Colonic mucosa (tissue), 4 donors: ENCODE results near the gene MAD1L1. TPM values are rescaled to one million over a fixed set of nuclear protein-coding genes. Genes with fewer than 3 reads are reported as not detected.

ENCODE experiments used
- DNase-seq: peaks from one replicate; pipeline ENCODE4 v3.0.0-alpha.2; 2020
- H3K27ac ChIP-seq: fragments of 200-600 bp; one replicate; pipeline ENCODE4 v1.8.0; 2021
- H3K27me3 ChIP-seq: fragments of 200-600 bp; one replicate; pipeline ENCODE4 v1.8.0; 2021
- H3K36me3 ChIP-seq: fragments of 200-600 bp; one replicate; pipeline ENCODE4 v1.8.0; 2021
- H3K4me1 ChIP-seq: fragments of 200-600 bp; one replicate; pipeline ENCODE4 v1.8.0; 2021; ENCODE audit warnings: mild to moderate bottlenecking
- H3K4me3 ChIP-seq: fragments of 200-600 bp; one replicate; pipeline ENCODE4 v1.8.0; 2021
- H3K9ac ChIP-seq, 2 donors: one replicate each; pipeline ENCODE4 v1.7.0; 2013; ENCODE audit warnings: control low read depth in 2 of 2, low read depth in 2 of 2, low read length in 2 of 2
- H3K9me3 ChIP-seq: fragments of 200-600 bp; one replicate; pipeline ENCODE4 v1.8.0; 2021
- CTCF ChIP-seq: fragments of 200-600 bp; IDR thresholded peaks from one replicate; pipeline ENCODE4 v1.8.0; 2022; ENCODE audit warnings: antibody characterized with exemption, mild to moderate bottlenecking
- intact Hi-C: fragments of 100-400 bp; cut with DNase I; formaldehyde crosslinking; loops from one replicate; pipeline ENCODE4 v1.14.1; 2022
- total RNA-seq, 2 donors: library from RNA; stranded (reverse); fragmentation: NEBNext Ultra II Directional in 1 of 2; extraction: Animal tissue kit (Norgen Biotek cat#: 25700) in 1 of 2; gene quantifications; one replicate each; pipeline ENCODE4 v1.2.1, GENCODE V29; 2021
- donor health status: healthy.
- donor health status: DM: no; HTN: no; CAD: no.
- donor health status: DM: no; HTN: no; CAD: no.

MAD1L1 gene
- total RNA-seq, 2 donors from 2014 or later: 18.2 to 47.0 TPM

- no peak for DNase-seq
- no peak for TF ChIP-seq CTCF
- no peaks in the 10 kb centered on the region for H3K4me1 ChIP-seq
- H3K4me3 ChIP-seq: no peak overlapping the region
- no peak overlapping the region for H3K27ac ChIP-seq
- H3K27me3 ChIP-seq: no peaks in the 10 kb centered on the region
- no peak overlapping the region for H3K9ac ChIP-seq
- intact Hi-C loops: no loop called here
- H3K9me3 ChIP-seq: no peaks in the 10 kb centered on the region
- no peaks in the 10 kb centered on the region for H3K36me3 ChIP-seq
Measured at GRCh38 chr7:2008936-2009540, 223.7 kb downstream of the MAD1L1 start.

- intact Hi-C loops: no loop called here
- no peak for DNase-seq
Measured at GRCh38 chr7:2008101-2008935, 224.4 kb downstream of the MAD1L1 start.

GRCh38 chr7:2007551-2007950 is 225.2 kb downstream of the MAD1L1 start:
- no peak for DNase-seq
- H3K9me3 ChIP-seq: no peaks in the 10 kb centered on the region

More at GRCh38 chr7:2008101-2008935, 224.4 kb downstream of the MAD1L1 start:
- Histone ChIP-seq H3K27ac (no peak overlapping the region), H3K36me3 (no peaks in the 10 kb centered on the region), H3K9ac (no peak overlapping the region), H3K9me3 (no peaks in the 10 kb centered on the region), H3K27me3 (no peaks in the 10 kb centered on the region), H3K4me1 (no peaks in the 10 kb centered on the region), H3K4me3 (no peak overlapping the region)
- no peak for TF ChIP-seq CTCF

GRCh38 chr7:2006921-2007381 is 225.8 kb downstream of the MAD1L1 start:
- Histone ChIP-seq H3K27me3 (no peaks in the 10 kb centered on the region), H3K36me3 (no peaks in the 10 kb centered on the region), H3K4me3 (no peak overlapping the region), H3K9me3 (no peaks in the 10 kb centered on the region), H3K4me1 (no peaks in the 10 kb centered on the region), H3K9ac (no peak overlapping the region), H3K27ac (no peak overlapping the region)
- no peak for TF ChIP-seq CTCF
- intact Hi-C loops: no loop called here
- DNase-seq: no peak

More at GRCh38 chr7:2007551-2007950, 225.2 kb downstream of the MAD1L1 start:
- Histone ChIP-seq H3K27me3 (no peaks in the 10 kb centered on the region), H3K27ac (no peak overlapping the region), H3K36me3 (no peaks in the 10 kb centered on the region), H3K9ac (no peak overlapping the region), H3K4me3 (no peak overlapping the region), H3K4me1 (no peaks in the 10 kb centered on the region)
- TF ChIP-seq CTCF: no peak
- intact Hi-C loops: no loop called here

GRCh38 chr7:2006231-2006771 is 226.4 kb downstream of the MAD1L1 start:
- Histone ChIP-seq H3K9me3 (no peaks in the 10 kb centered on the region), H3K27me3 (no peaks in the 10 kb centered on the region), H3K36me3 (no peaks in the 10 kb centered on the region), H3K4me1 (no peaks in the 10 kb centered on the region), H3K9ac (no peak overlapping the region), H3K27ac (no peak overlapping the region), H3K4me3 (no peak overlapping the region)
- TF ChIP-seq CTCF: no peak
- no peak for DNase-seq
- intact Hi-C loops: no loop called here
